HG03460 (cell line): ENCODE measurements around the gene NALCN.

Experiments
- ATAC-seq: cut with Tn5 transposase; IDR thresholded peaks from one replicate; pipeline ENCODE4 v1.9.1; 2021; ENCODE audit not compliant: unreplicated experiment

Gene NALCN

GRCh38 chr13:101140936-101141335, 275.4 kb downstream of the NALCN start:
- no peak for ATAC-seq

DNA sequence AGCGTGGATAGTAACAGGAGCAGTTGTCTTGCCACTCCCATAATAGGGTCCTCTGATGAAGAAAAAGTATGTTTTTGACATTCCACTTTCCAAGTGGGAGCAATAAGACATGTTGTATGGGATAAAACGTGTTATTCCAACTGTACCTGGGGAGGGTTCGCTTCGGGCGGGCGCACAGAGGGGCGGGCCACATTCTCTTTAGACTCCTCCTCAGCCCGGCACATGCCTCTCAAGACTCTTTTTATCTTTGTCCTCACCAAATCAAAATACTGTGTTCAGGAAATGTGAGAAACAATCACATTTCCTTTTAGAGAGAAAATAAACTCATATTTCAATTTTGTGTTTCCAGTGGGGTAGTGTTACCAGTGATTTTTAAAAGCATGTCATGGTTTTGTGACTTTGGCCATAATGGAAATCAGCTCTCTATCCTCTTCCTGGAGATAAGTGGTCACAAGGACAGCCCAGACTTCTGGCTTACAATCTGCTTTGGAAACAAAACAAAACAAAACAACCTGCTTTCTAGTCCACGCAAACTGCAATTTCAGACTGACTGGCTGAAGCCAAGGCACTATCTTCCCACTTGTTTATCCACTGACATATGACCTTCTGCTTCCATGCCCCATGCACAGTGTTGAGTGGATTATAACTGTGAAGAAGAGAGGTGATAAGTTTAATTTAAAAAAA, 276.1 kb downstream of the NALCN start:
- ATAC-seq, result no peak

- no peak for ATAC-seq
Measured at GRCh38 chr13:101139081-101139480, 277.2 kb downstream of the NALCN start.

DNA sequence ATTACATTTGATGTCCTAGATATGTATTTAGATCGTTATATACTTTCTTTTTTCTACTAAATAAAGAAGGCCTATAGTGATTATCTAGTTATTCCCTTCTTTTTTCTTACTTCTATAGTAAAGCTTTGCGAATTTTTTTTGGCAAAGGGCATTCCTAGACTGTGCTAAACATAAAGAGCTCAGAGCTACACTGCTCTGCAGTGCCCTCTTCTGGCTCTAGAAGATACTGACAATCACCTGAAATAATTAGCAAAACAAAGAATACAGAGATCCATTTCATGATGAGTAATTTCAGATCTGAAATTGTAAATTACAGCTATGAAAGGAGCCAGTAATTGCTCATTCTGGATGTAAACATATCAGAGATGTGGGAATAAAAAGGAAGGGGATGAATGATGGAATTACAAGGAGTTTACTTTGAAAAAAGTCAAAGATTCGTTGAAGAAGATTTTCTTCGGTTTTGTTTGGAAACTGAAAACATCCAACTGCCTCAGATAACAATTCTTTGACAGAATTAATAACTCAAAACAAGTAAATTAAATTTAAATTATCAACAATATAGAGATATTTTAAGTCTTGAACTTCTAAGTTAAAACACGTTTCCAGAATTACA, 288.5 kb downstream of the NALCN start:
- no peak for ATAC-seq

DNA sequence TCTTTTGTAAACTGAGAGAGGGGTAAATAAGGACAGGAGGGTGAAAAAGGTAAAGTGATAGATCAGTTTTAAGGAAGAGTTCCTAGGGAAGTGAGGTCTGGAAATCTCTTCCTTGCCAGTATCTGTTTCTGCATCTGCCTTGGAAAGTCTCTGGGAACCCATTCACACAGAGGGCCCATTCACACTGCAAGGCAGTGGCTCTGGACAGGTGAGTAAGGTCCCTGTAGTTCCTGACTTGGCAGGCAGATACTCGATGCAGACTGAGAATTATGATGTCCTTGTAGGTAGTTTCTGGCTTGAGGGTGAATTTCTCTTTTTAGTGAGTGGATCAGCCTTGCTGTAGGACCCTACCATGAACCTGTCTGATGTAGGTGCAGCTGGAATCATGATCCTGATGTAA, 293.3 kb downstream of the NALCN start:
- no peak for ATAC-seq

- ATAC-seq, result no peak
Measured at GRCh38 chr13:101121608-101122007, 294.7 kb downstream of the NALCN start.

DNA sequence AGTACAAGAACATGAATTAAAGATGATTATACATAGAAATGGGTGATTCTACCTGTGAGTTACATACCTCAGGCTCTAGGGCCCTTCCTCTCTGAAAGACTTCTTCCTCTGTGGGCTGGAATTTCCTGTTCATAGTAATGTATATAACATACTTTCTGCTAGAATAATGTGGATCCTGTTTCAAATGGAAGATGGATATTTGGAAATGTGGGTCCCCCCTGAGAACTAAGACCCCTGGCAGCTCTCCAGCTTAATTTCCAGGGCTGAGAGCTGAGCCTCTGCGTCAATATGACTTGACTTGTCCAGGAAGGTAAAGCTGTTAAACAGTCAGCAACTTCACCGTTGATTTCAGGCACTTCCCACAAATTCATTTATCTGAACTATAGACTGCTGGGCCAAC, 296.3 kb downstream of the NALCN start:
- no peak for ATAC-seq

DNA sequence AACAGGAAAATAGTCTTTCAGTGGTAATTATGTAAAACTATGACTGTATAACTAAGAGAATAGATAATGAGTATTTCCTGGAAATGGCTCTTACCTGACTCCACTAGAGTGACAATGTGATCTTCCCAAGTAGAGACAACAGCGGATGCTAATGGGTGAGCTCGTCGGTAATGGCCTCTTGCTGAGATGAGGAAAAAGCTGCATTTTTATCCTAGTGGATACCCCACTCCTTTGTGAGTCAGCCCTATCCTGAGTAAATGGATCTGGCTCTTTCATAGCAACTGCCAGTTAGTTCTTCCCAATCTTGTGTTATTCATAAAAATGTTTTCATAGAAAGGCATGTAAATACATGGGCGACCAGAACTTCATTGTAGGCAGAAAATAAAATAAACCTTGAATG, 299.5 kb downstream of the NALCN start:
- ATAC-seq, result no peak

- ATAC-seq, result no peak
Measured at GRCh38 chr13:101116341-101116740, 300.0 kb downstream of the NALCN start.

- ATAC-seq, result no peak
Measured at GRCh38 chr13:101115762-101116171, 300.5 kb downstream of the NALCN start.

DNA sequence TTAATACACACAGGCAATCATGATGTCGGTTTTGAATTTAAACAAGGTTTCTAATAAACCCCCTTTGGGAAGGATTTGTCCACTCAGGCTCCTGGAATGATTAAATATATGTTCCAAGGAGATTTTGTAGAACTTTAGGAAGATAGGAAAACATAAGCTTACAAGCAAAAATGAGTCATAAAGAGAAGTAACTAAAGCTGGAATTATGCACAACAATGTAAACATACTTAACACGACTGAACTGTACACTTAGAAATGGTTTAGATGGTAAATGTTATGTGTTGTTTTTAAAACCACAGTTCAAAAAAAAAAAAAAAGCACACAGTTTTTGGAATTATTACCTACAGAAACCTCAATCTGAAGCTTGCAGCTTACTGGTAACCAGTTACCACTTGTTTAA, 304.4 kb downstream of the NALCN start:
- no peak for ATAC-seq

DNA sequence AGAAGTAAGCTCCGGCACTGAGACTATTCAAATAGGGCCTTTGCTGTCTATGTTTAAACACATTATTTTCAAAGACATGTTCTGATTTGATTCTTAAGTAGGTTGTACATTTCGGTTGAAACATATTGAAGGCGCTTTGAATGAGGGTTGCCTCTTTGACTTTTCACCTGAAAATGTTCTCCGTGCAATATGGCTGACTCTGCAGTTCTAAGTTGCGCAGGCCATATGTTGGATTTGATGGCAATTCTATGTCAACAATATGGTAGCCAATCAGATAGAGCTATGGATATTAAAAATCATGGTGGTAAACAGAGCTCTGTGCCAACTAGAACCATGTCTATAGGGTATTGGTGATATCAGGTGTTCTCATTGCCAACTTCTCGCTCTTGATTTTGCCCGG, 307.3 kb downstream of the NALCN start:
- no peak for ATAC-seq

DNA sequence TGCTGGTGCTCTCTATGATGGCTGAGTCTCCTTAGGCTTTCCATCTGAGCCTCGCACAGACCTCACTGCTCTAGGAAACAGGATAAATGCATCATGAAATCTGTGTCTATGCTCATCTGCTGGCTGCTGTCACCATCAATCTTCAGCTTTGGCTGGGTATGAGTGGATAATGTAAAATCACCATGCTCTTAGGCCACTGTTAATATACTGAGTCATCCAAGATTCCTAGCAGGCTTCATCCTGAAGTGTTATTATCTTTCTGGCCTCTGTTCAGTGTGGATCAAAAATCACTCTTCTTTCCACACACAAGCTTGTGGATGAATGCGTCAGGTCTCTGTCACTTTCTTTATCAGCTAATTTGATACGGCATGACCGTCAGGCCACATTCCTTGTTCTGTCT, 317.4 kb downstream of the NALCN start:
- ATAC-seq, result no peak

DNA sequence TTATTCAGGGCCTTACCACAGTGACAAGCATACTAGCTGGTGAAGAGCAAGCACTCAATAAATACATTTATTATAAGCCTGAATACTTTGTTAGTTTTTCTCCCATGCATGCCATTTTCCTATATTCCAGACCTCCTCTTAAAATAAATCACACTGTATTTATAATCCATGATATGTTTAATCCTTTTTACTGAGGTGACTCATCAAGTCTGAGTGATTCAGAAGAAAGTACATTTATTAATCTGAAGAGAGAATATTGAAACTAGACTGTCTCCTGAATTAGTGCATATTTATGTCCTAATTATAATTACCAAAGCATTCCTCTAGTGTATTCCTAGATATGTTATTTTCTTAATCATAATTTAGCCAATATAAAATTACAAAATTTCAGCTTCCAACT, 323.3 kb downstream of the NALCN start:
- ATAC-seq, result no peak

- no peak for ATAC-seq
Measured at GRCh38 chr13:101090287-101090686, 326.0 kb downstream of the NALCN start.

DNA sequence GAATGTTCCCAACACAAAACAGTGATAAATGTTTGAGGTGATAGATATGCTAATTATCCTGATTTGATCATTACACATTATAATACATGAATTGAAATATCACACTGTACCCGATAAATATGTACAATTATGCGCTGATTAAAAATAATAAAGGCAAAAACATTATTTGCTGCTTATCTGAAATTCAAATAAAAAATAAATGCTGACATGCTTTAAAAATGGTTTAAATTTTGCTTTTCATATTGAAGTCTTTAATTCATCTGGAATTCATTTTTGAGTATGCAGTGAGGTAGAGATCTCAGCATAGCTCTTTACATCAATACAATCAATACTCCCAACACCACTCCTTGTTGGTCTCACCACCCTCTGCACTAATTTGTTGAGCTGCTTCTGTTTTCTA, 330.8 kb downstream of the NALCN start:
- no peak for ATAC-seq

- no peak for ATAC-seq
Measured at GRCh38 chr13:101082441-101082840, 333.9 kb downstream of the NALCN start.

- ATAC-seq, result no peak
Measured at GRCh38 chr13:101080616-101081015, 335.7 kb downstream of the NALCN start.

DNA sequence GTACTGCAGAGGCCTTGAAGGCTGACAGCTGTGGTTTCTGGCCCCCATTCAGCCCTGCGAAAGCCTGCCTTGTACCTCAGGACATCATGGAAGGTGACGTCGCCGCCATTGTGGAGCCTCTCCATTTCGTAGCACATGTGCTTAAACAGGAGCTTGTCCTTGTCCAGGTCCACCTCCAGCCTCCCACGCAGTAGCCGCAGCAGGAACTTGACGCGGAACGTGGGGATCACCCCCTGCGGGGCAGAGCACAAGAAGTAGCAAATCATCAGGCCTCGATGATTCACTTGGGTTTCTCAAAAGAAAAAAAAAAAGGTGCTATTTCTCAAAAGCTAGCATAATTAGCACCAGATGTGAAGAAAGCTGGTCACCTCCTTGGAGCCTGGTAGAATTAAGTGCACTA, 351.0 kb downstream of the NALCN start:
- ATAC-seq, result no peak

DNA sequence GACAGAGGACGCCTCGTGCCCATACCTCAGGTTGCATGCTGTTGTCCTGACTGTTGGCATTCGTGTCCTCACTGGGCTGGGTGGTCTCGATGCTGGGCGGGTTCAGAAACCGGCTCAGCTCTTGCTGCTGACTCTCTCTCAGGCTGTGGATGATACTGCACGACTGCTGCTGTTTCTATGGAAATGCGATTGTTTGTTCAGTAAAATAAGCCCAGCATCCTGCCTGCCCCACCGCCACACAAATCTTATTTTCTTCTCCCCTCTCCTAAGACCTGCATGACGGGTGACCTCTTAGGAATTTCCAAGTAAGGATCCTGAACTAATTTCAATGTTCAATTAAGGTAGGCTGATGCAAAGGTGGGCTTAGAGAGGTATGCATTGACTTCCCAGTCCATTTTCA, 356.5 kb downstream of the NALCN start:
- ATAC-seq, result no peak

GRCh38 chr13:101058841-101059240, 357.5 kb downstream of the NALCN start:
- ATAC-seq, result no peak

GRCh38 chr13:101053301-101054093, 362.8 kb downstream of the NALCN start:
- no peak for ATAC-seq
